Panc1 (cell line): ENCODE data around the gene TMEM259.

Experiments used
- POLR2AphosphoS5 ChIP-seq: IDR thresholded peaks from 2 replicates; pipeline ENCODE4 v1.6.1; 2012; ENCODE audit warnings: mild to moderate bottlenecking, low read depth, low read length, moderate library complexity
- REST ChIP-seq, 2 experiments: IDR thresholded peaks; 2 replicates each; pipeline ENCODE4 v1.6.1; 2011 to 2012; ENCODE audit warnings: low read depth in 2 of 2, control low read depth in 1 of 2, low read length in 1 of 2, mild to moderate bottlenecking in 1 of 2, moderate library complexity in 1 of 2; ENCODE audit not compliant: insufficient read depth in 1 of 2
- SIN3A ChIP-seq: IDR thresholded peaks from 2 replicates; pipeline ENCODE4 v1.6.1; 2012; ENCODE audit warnings: low read depth, mild to moderate bottlenecking, low read length, moderate library complexity, borderline replicate concordance; ENCODE audit not compliant: insufficient read depth
- TCF7L2 ChIP-seq: IDR thresholded peaks from 2 replicates; pipeline ENCODE4 v1.6.1; 2011; ENCODE audit warnings: mild to moderate bottlenecking, low read depth, low read length, inconsistent platforms
- TF ChIP-seq, protein P1 (sequence below): fragments of 450-650 bp; IDR thresholded peaks from 2 replicates; pipeline ENCODE4 v1.5.1; 2017; ENCODE audit warnings: mild to moderate bottlenecking

DNA sequence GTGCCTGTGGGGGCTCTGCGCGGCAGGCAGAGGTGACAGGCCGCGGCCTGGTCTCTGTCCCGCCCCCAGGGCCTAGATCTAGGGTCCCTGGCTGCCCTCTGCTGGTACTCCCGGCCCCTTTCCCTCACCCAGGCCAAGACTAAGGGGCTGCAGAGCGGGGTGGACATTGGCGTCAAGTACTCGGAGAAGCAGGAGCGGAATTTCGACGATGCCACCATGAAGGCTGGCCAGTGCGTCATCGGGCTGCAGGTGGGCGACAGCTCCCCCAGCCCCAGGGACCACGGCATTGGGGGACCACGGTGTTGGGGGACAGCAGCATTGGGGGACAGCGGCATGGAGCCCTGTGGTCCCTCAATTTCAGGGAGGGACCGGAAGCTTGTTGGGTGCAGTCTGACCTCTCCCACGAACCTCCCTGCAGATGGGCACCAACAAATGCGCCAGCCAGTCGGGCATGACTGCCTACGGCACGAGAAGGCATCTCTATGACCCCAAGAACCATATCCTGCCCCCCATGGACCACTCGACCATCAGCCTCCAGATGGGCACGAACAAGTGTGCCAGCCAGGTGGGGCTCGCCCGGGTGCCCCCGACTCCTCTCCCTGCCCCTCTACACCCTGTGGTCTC is 15.2 kb upstream of the TMEM259 start:
- TF ChIP-seq, protein P1, sequence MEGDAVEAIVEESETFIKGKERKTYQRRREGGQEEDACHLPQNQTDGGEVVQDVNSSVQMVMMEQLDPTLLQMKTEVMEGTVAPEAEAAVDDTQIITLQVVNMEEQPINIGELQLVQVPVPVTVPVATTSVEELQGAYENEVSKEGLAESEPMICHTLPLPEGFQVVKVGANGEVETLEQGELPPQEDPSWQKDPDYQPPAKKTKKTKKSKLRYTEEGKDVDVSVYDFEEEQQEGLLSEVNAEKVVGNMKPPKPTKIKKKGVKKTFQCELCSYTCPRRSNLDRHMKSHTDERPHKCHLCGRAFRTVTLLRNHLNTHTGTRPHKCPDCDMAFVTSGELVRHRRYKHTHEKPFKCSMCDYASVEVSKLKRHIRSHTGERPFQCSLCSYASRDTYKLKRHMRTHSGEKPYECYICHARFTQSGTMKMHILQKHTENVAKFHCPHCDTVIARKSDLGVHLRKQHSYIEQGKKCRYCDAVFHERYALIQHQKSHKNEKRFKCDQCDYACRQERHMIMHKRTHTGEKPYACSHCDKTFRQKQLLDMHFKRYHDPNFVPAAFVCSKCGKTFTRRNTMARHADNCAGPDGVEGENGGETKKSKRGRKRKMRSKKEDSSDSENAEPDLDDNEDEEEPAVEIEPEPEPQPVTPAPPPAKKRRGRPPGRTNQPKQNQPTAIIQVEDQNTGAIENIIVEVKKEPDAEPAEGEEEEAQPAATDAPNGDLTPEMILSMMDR = no peak
- TF ChIP-seq POLR2AphosphoS5 (no peak), REST (IDR thresholded peaks at IDR 0.05; ENCODE audit: insufficient read depth in 1 of 2, low read depth in 2 of 2, low read length in 1 of 2) (no peak), SIN3A (no peak), TCF7L2 (no peak)
